H9 (cell line): ENCODE results near the gene C1orf216. TPM values are rescaled to one million over a fixed set of nuclear protein-coding genes. Genes with fewer than 3 reads are reported as not detected.

Source experiments
- DNase-seq: peaks from one replicate; pipeline ENCODE4 v3.0.0-alpha.2; 2017
- H2AFZ ChIP-seq: one replicate; pipeline ENCODE4 v1.6.1; 2013; ENCODE audit warnings: mild to moderate bottlenecking, low read length, control low read depth, moderate library complexity
- H2AK5ac ChIP-seq: 2 replicates; pipeline ENCODE4 v1.6.1; 2013; ENCODE audit warnings: low read length, control low read depth, mixed read lengths; ENCODE audit not compliant: insufficient read length
- H2BK120ac ChIP-seq: one replicate; pipeline ENCODE4 v1.6.1; 2013; ENCODE audit warnings: low read depth, mild to moderate bottlenecking, low read length, control low read depth, inconsistent platforms; ENCODE audit not compliant: poor library complexity, severe bottlenecking
- H2BK12ac ChIP-seq: 2 replicates; pipeline ENCODE4 v1.6.1; 2013; ENCODE audit warnings: low read length, control low read depth, mixed read lengths, low read depth; ENCODE audit not compliant: insufficient read length
- H2BK15ac ChIP-seq: 2 replicates; pipeline ENCODE4 v1.6.1; 2013; ENCODE audit warnings: low read depth, low read length, control low read depth
- H2BK20ac ChIP-seq: one replicate; pipeline ENCODE4 v1.6.1; 2013; ENCODE audit warnings: low read depth, mild to moderate bottlenecking, low read length, control low read depth, inconsistent platforms; ENCODE audit not compliant: poor library complexity, severe bottlenecking
- H2BK5ac ChIP-seq: 2 replicates; pipeline ENCODE4 v1.6.1; 2013; ENCODE audit warnings: low read length, control low read depth, mixed read lengths; ENCODE audit not compliant: insufficient read length
- H3K14ac ChIP-seq: 2 replicates; pipeline ENCODE4 v1.6.1; 2013; ENCODE audit warnings: low read length, control low read depth; ENCODE audit not compliant: insufficient read depth
- H3K18ac ChIP-seq: 2 replicates; pipeline ENCODE4 v1.6.1; 2013; ENCODE audit warnings: low read depth, mild to moderate bottlenecking, mixed read lengths, low read length, control low read depth; ENCODE audit not compliant: insufficient read length
- H3K23ac ChIP-seq: 2 replicates; pipeline ENCODE4 v1.6.1; 2013; ENCODE audit warnings: low read length, control low read depth, mixed read lengths, low read depth; ENCODE audit not compliant: insufficient read length
- H3K23me2 ChIP-seq: 2 replicates; pipeline ENCODE4 v1.6.1; 2013; ENCODE audit warnings: low read depth, mild to moderate bottlenecking, mixed read lengths, low read length, control low read depth; ENCODE audit not compliant: insufficient read length, poor library complexity, severe bottlenecking
- H3K27ac ChIP-seq: 2 replicates; pipeline ENCODE4 v1.5.1; 2013; ENCODE audit warnings: low read length, control low read depth, mixed read lengths, low read depth; ENCODE audit not compliant: insufficient read length
- H3K27me3 ChIP-seq: 2 replicates; pipeline ENCODE4 v1.6.1; 2013; ENCODE audit warnings: low read length, control low read depth, inconsistent platforms; ENCODE audit not compliant: insufficient read depth
- H3K4ac ChIP-seq: 2 replicates; pipeline ENCODE4 v1.6.1; 2013; ENCODE audit warnings: low read depth, mild to moderate bottlenecking, control low read depth, inconsistent platforms, low read length, moderate library complexity
- H3K4me1 ChIP-seq: 2 replicates; pipeline ENCODE4 v1.6.1; 2013; ENCODE audit warnings: low read length, control low read depth, inconsistent platforms; ENCODE audit not compliant: insufficient read depth
- H3K4me2 ChIP-seq: 2 replicates; pipeline ENCODE4 v1.6.1; 2013; ENCODE audit warnings: low read length, control low read depth, mixed read lengths; ENCODE audit not compliant: insufficient read length, insufficient read depth
- H3K56ac ChIP-seq: 2 replicates; pipeline ENCODE4 v1.6.1; 2013; ENCODE audit warnings: low read depth, mild to moderate bottlenecking, mixed read lengths, low read length, control low read depth; ENCODE audit not compliant: insufficient read length
- H3K79me1 ChIP-seq: 2 replicates; pipeline ENCODE4 v1.6.1; 2013; ENCODE audit warnings: low read depth, mild to moderate bottlenecking, moderate library complexity, low read length, control low read depth, inconsistent platforms; ENCODE audit not compliant: insufficient read depth, poor library complexity, severe bottlenecking
- H3K79me2 ChIP-seq: 2 replicates; pipeline ENCODE4 v1.6.1; 2013; ENCODE audit warnings: low read length, control low read depth, inconsistent platforms; ENCODE audit not compliant: insufficient read depth
- H3K9ac ChIP-seq: 2 replicates; pipeline ENCODE4 v1.6.1; 2013; ENCODE audit warnings: low read length, control low read depth, mixed read lengths; ENCODE audit not compliant: insufficient read length; ENCODE audit errors: extremely low read depth
- H3K9me3 ChIP-seq: one replicate; pipeline ENCODE4 v1.6.1; 2013; ENCODE audit warnings: low read depth, low read length, inconsistent platforms; ENCODE audit not compliant: control insufficient read depth
- H3T11ph ChIP-seq: one replicate; pipeline ENCODE4 v1.6.1; 2013; ENCODE audit warnings: mild to moderate bottlenecking, low read length, control low read depth, inconsistent platforms
- H4K20me1 ChIP-seq: one replicate; pipeline ENCODE4 v1.6.1; 2013; ENCODE audit not compliant: control insufficient read depth, insufficient read length, insufficient read depth
- H4K5ac ChIP-seq: 2 replicates; pipeline ENCODE4 v1.6.1; 2013; ENCODE audit warnings: low read depth, mild to moderate bottlenecking, mixed read lengths, low read length, control low read depth; ENCODE audit not compliant: insufficient read length
- H4K8ac ChIP-seq: replicated peaks from 2 replicates; pipeline ENCODE4 v1.6.1; 2013; ENCODE audit warnings: low read length, control low read depth, mixed read lengths, low read depth; ENCODE audit not compliant: insufficient read length
- H4K91ac ChIP-seq: 2 replicates; pipeline ENCODE4 v1.6.1; 2013; ENCODE audit warnings: low read depth, mild to moderate bottlenecking, moderate library complexity, mixed read lengths, low read length, control low read depth; ENCODE audit not compliant: insufficient read length
- H3K27ac Mint-ChIP-seq, 3 experiments: 2 replicates in 2 of 3; 3 replicates in 1 of 3; pipeline ENCODE4 v1.8.0; 2020 to 2021; ENCODE audit warnings: mixed read lengths in 3 of 3, mild to moderate bottlenecking in 1 of 3, moderate library complexity in 1 of 3
- H3K27me3 Mint-ChIP-seq: 2 replicates; pipeline ENCODE4 v1.8.0; 2021; ENCODE audit warnings: low read depth, mild to moderate bottlenecking, moderate library complexity, mixed read lengths
- H3K36me3 Mint-ChIP-seq, 3 experiments: 2 replicates in 2 of 3; 3 replicates in 1 of 3; pipeline ENCODE4 v1.8.0; 2020 to 2021; ENCODE audit warnings: low read depth in 3 of 3, mixed read lengths in 3 of 3; ENCODE audit not compliant: insufficient read depth in 1 of 3
- H3K4me1 Mint-ChIP-seq, 2 experiments: 2 replicates each; pipeline ENCODE4 v1.8.0; 2020; ENCODE audit warnings: mixed read lengths in 2 of 2
- H3K4me3 Mint-ChIP-seq, 2 experiments: 2 replicates in 1 of 2; 3 replicates in 1 of 2; pipeline ENCODE4 v1.8.0; 2020 to 2021; ENCODE audit warnings: mild to moderate bottlenecking in 2 of 2, mixed read lengths in 2 of 2, moderate library complexity in 1 of 2
- H3K9me3 Mint-ChIP-seq, 2 experiments: 2 replicates in 1 of 2; 3 replicates in 1 of 2; pipeline ENCODE4 v1.8.0; 2020; ENCODE audit warnings: mild to moderate bottlenecking in 2 of 2, mixed read lengths in 2 of 2, moderate library complexity in 1 of 2
- CTCF ChIP-seq: fragments of 200-600 bp; sonication (generic); conservative IDR thresholded peaks from 3 replicates; pipeline ENCODE4 v1.8.0; 2021; ENCODE audit warnings: antibody characterized with exemption, mild to moderate bottlenecking
- WGBS: extraction: QIAGEN DNeasy Blood & Tissue Kit; methylation state at CpG from one replicate; pipeline ENCODE4 v1.1.7; 2013; ENCODE audit warnings: missing lambda C conversion rate, low lambda C conversion rate, mixed read lengths; ENCODE audit not compliant: insufficient read length; ENCODE audit errors: extremely low coverage; 5-methylcytosine and 5-hydroxymethylcytosine counted together
- total RNA-seq: library from RNA; stranded (reverse); gene quantifications from 2 replicates; pipeline ENCODE4 v1.2.1, GENCODE V29; 2021

Gene C1orf216
- total RNA-seq, 1 experiment from 2014 or later, result 13.5 TPM

GRCh38 chr1:35707601-35708440 is 10.9 kb downstream of the C1orf216 start:
- Mint-ChIP-seq H3K4me1 (peaks cover 33 to 34% of the 10 kb centered on the region in 2 experiments), H3K27me3 (peaks cover 47% of the 10 kb centered on the region), H3K4me3 (peak overlapping the region; percentile 72 to 87), H3K36me3 (peaks cover 0 to 2% (median 0%) of the 10 kb centered on the region in 3 experiments; a peak in 2 of 7 replicates), H3K27ac (peak overlapping the region in 2 of 3 experiments; percentile 39 to 59; a peak in 2 of 7 replicates), H3K9me3 (no peaks in the 10 kb centered on the region; a peak in 1 of 5 replicates)
- H2BK5ac ChIP-seq, result no peak overlapping the region
- no peak overlapping the region for H2AK5ac ChIP-seq
- peaks cover 2% of the 10 kb centered on the region; the same call in 1 of the 2 replicates for H3K4me1 ChIP-seq
- no peak overlapping the region for H4K91ac ChIP-seq
- H4K8ac ChIP-seq, result no peak overlapping the region
- H2AFZ ChIP-seq, result no peak overlapping the region
- H3T11ph ChIP-seq, result no peak overlapping the region
- peak; percentile 80 for DNase-seq
- H3K79me1 ChIP-seq, result no peaks in the 10 kb centered on the region
- H3K79me2 ChIP-seq, result no peaks in the 10 kb centered on the region
- H3K27ac ChIP-seq, result no peak overlapping the region
- peaks cover 7% of the 10 kb centered on the region for H3K23me2 ChIP-seq
- peak overlapping the region; percentile 46 for H3K4me2 ChIP-seq
- peaks cover 2% of the 10 kb centered on the region for H4K20me1 ChIP-seq
- peak overlapping the region; percentile 62 for H3K18ac ChIP-seq
- H3K23ac ChIP-seq, result no peak overlapping the region
- peak overlapping the region; percentile 73; the same call in 1 of the 2 replicates for H3K14ac ChIP-seq
- no peak overlapping the region for H2BK12ac ChIP-seq
- H3K27me3 ChIP-seq, result no peaks in the 10 kb centered on the region
- H3K4ac ChIP-seq, result no peak overlapping the region; the same call in 1 of the 2 replicates
- H3K9me3 ChIP-seq, result no peaks in the 10 kb centered on the region
- no peak overlapping the region for H2BK20ac ChIP-seq
- no peak overlapping the region for H2BK120ac ChIP-seq
- H2BK15ac ChIP-seq, result no peak overlapping the region
- H4K5ac ChIP-seq, result no peak overlapping the region
- no peak for TF ChIP-seq CTCF
- WGBS, result no CpG with 5 or more reads among the region's 76 CpGs
- H3K56ac ChIP-seq, result no peak overlapping the region
- no peak overlapping the region for H3K9ac ChIP-seq
